SK-N-SH (cell line): ENCODE measurements around the gene PRDX1. TPM values are rescaled to one million over a fixed set of nuclear protein-coding genes. Genes with fewer than 3 reads are reported as not detected.

ENCODE experiments used
- CTCF ChIA-PET: fragments of 300-600, 350-600 bp; formaldehyde crosslinking; extraction: SDS; loops from one replicate; lab custom pipeline; 2021; lab: Yijun Ruan, JAX
- POLR2A ChIA-PET: fragments of 350-600 bp; sonication (Branson Sonifier 250); formaldehyde crosslinking; extraction: SDS; loops from one replicate; lab custom pipeline; 2020; ENCODE audit warnings: antibody characterized with exemption, inconsistent platforms; lab: Yijun Ruan, JAX
- DNase-seq: peaks from one replicate; pipeline ENCODE4 v3.0.0; 2012
- H2AFZ ChIP-seq: fragments of 200-600 bp; sonication (generic); 2 replicates; pipeline ENCODE4 v1.8.1; 2016; ENCODE audit warnings: antibody characterized with exemption, mild to moderate bottlenecking, low read depth
- H3F3A ChIP-seq: fragments of 200-600 bp; sonication (generic); replicated peaks from 2 replicates; pipeline ENCODE3; 2016; ENCODE audit warnings: antibody characterized with exemption, mild to moderate bottlenecking; ENCODE audit not compliant: insufficient read depth
- H3K27ac ChIP-seq, 2 experiments: fragments of 200-500 bp in 1 of 2; fragments of 200-600 bp in 1 of 2; sonication (Bioruptor generic) in 1 of 2; sonication (generic), shearing (Covaris generic) in 1 of 2; 2 replicates each; pipeline versions ENCODE4 v1.5.1 to v1.6.1; 2014 to 2016; ENCODE audit warnings: low read depth in 2 of 2, inconsistent platforms in 1 of 2, low read length in 1 of 2, mild to moderate bottlenecking in 1 of 2, mixed read lengths in 1 of 2
- H3K27me3 ChIP-seq: fragments of 200-600 bp; sonication (generic), shearing (Covaris generic); 2 replicates; pipeline ENCODE4 v1.6.1; 2016; ENCODE audit warnings: mixed run types; ENCODE audit not compliant: insufficient read depth
- H3K36me3 ChIP-seq, 2 experiments: fragments of 200-500 bp in 1 of 2; fragments of 200-600 bp in 1 of 2; sonication (Bioruptor generic) in 1 of 2; sonication (generic) in 1 of 2; replicated peaks in 1 of 2; 2 replicates each; pipeline versions ENCODE3 to v1.5.1; 2014 to 2016; ENCODE audit warnings: low read length in 1 of 2, mild to moderate bottlenecking in 1 of 2; ENCODE audit not compliant: insufficient read depth in 2 of 2, control insufficient read depth in 1 of 2
- H3K4me1 ChIP-seq, 2 experiments: fragments of 200-500 bp in 1 of 2; fragments of 200-600 bp in 1 of 2; sonication (Bioruptor generic) in 1 of 2; sonication (generic), shearing (Covaris generic) in 1 of 2; 2 replicates each; pipeline versions ENCODE4 v1.5.1 to v1.6.1; 2014 to 2016; ENCODE audit warnings: low read depth in 1 of 2, low read length in 1 of 2, mixed run types in 1 of 2; ENCODE audit not compliant: insufficient read depth in 2 of 2, control insufficient read depth in 1 of 2
- H3K4me2 ChIP-seq: fragments of 200-600 bp; sonication (generic), shearing (Covaris generic); 2 replicates; pipeline ENCODE4 v1.6.1; 2017; ENCODE audit warnings: mixed run types
- H3K4me3 ChIP-seq, 2 experiments: fragments of 200-500 bp in 1 of 2; fragments of 200-600 bp in 1 of 2; sonication (Bioruptor generic) in 1 of 2; sonication (generic), shearing (Covaris generic) in 1 of 2; 2 replicates each; pipeline versions ENCODE4 v1.5.1 to v1.8.1; 2014 to 2016; ENCODE audit warnings: low read depth in 2 of 2, inconsistent platforms in 1 of 2, low read length in 1 of 2, mild to moderate bottlenecking in 1 of 2, mixed read lengths in 1 of 2, moderate library complexity in 1 of 2
- H3K79me2 ChIP-seq: fragments of 200-600 bp; sonication (generic); 2 replicates; pipeline ENCODE4 v1.8.1; 2017; ENCODE audit warnings: mild to moderate bottlenecking; ENCODE audit not compliant: insufficient read depth
- H3K9ac ChIP-seq: fragments of 200-600 bp; sonication (generic); 2 replicates; pipeline ENCODE4 v1.6.1; 2017; ENCODE audit warnings: mixed run types
- H3K9me2 ChIP-seq: fragments of 200-600 bp; sonication (generic); 2 replicates; pipeline ENCODE4 v1.6.1; 2017; ENCODE audit warnings: mixed run types
- H3K9me3 ChIP-seq: fragments of 200-600 bp; sonication (generic); 2 replicates; pipeline ENCODE4 v1.6.1; 2017; ENCODE audit warnings: mixed run types, mild to moderate bottlenecking, moderate library complexity
- H4K20me1 ChIP-seq: fragments of 200-600 bp; sonication (generic); 2 replicates; pipeline ENCODE4 v1.6.1; 2017; ENCODE audit warnings: mild to moderate bottlenecking, mixed run types; ENCODE audit not compliant: insufficient read depth
- EP300 ChIP-seq, 2 experiments: IDR thresholded peaks; 2 replicates each; pipeline versions ENCODE4 v1.4.0 to v1.6.1; 2012; ENCODE audit warnings: borderline replicate concordance in 1 of 2, low read depth in 1 of 2, low read length in 1 of 2
- FOSL2 ChIP-seq: IDR thresholded peaks from 2 replicates; pipeline ENCODE4 v1.4.0; 2012; ENCODE audit warnings: low read depth, mild to moderate bottlenecking, moderate library complexity, borderline replicate concordance
- FOXM1 ChIP-seq: IDR thresholded peaks from 2 replicates; pipeline ENCODE4 v1.4.0; 2012; ENCODE audit warnings: low read depth, mild to moderate bottlenecking
- MAX ChIP-seq: IDR thresholded peaks from 2 replicates; pipeline ENCODE4 v1.4.0; 2012; ENCODE audit warnings: low read depth
- MXI1 ChIP-seq: IDR thresholded peaks from 2 replicates; pipeline ENCODE4 v1.6.1; 2012; ENCODE audit warnings: mild to moderate bottlenecking, low read depth, low read length, improper control_type of control experiment
- RAD21 ChIP-seq: IDR thresholded peaks from 2 replicates; pipeline ENCODE4 v1.6.1; 2012; ENCODE audit warnings: mild to moderate bottlenecking, low read length
- RXRA ChIP-seq: IDR thresholded peaks from 2 replicates; pipeline ENCODE4 v1.4.0; 2012; ENCODE audit warnings: low read depth, mild to moderate bottlenecking, borderline replicate concordance
- SIN3A ChIP-seq: IDR thresholded peaks from 2 replicates; pipeline ENCODE4 v1.6.1; 2012; ENCODE audit warnings: low read depth, mild to moderate bottlenecking, low read length, moderate library complexity, borderline replicate concordance
- SMC3 ChIP-seq: IDR thresholded peaks from 2 replicates; pipeline ENCODE4 v1.6.1; 2012; ENCODE audit warnings: low read depth, low read length, improper control_type of control experiment
- TAF1 ChIP-seq: IDR thresholded peaks from 2 replicates; pipeline ENCODE4 v1.6.1; 2012; ENCODE audit warnings: low read depth, mild to moderate bottlenecking, low read length, moderate library complexity, borderline replicate concordance
- TCF12 ChIP-seq: IDR thresholded peaks from 2 replicates; pipeline ENCODE4 v1.4.0; 2012
- USF1 ChIP-seq: IDR thresholded peaks from 2 replicates; pipeline ENCODE4 v1.4.0; 2012; ENCODE audit warnings: low read depth, borderline replicate concordance
- YY1 ChIP-seq: IDR thresholded peaks from 2 replicates; pipeline ENCODE4 v1.4.0; 2012; ENCODE audit warnings: low read depth, mild to moderate bottlenecking
- WGBS: methylation state at CpG from one replicate; pipeline ENCODE4 v1.1.6; 2017; ENCODE audit warnings: low lambda C conversion rate; 5-methylcytosine and 5-hydroxymethylcytosine counted together
- polyA plus RNA-seq, 3 experiments: library from polyadenylated mRNA; depleted of rRNA; stranded (reverse); fragments of >200 nt; gene quantifications; 2 replicates each; pipeline ENCODE4 v1.2.3, GENCODE V29; 2012
- TF ChIP-seq, protein P1 (sequence below): fragments of 200-600 bp; sonication (generic); IDR thresholded peaks from 2 replicates; pipeline ENCODE4 v1.6.1; 2017; ENCODE audit warnings: antibody characterized with exemption, mild to moderate bottlenecking, moderate library complexity

Gene PRDX1
- polyA plus RNA-seq, 1 of the 3 experiments (the other 2 are of a cell fraction), result 467 TPM

- no peaks in the 10 kb centered on the region for H3K27me3 ChIP-seq
- H3K4me3 ChIP-seq, result no peak overlapping the region
- WGBS, result 100% methylated on average over 1 of the region's 1 CpG
- H4K20me1 ChIP-seq, result peaks cover 21% of the 10 kb centered on the region; the same call in 1 of the 2 replicates
- peaks cover 38% of the 10 kb centered on the region for H3K79me2 ChIP-seq
- H3K9me3 ChIP-seq, result no peaks in the 10 kb centered on the region
- no peak overlapping the region for H3K27ac ChIP-seq
- H3K9me2 ChIP-seq, result no peaks in the 10 kb centered on the region
- no peak overlapping the region for H3K4me2 ChIP-seq
- CTCF ChIA-PET, result interaction anchor here (0.7 to 8.4 kb wide), 36 partner anchors 9 to 711 kb away, joined by 3 to 164 read pairs (median 4); partner anchors contain the start of genes AKR1A1, CCDC163, MMACHC and MUTYH
- no peaks in the 10 kb centered on the region for H3K4me1 ChIP-seq
- H3K36me3 ChIP-seq, result peaks cover 75 to 76% of the 10 kb centered on the region in 2 experiments
- peak; percentile 66 for DNase-seq
- POLR2A ChIA-PET, result interaction anchor here (0.6 to 3.2 kb wide), 5 partner anchors 9 to 70 kb away, joined by 3 to 29 read pairs (median 3); partner anchors contain the start of genes AKR1A1 and PRDX1
- TF ChIP-seq RAD21 (peak; percentile 75), TCF12 (peak; percentile 31; the same call in 1 of the 2 replicates), SIN3A (peak; percentile 95), MXI1 (peak; percentile 95), FOXM1 (no peak), MAX (peak; percentile 73; the same call in 1 of the 2 replicates), TAF1 (no peak), SMC3 (peak; percentile 82), YY1 (no peak)
- TF ChIP-seq, protein P1, sequence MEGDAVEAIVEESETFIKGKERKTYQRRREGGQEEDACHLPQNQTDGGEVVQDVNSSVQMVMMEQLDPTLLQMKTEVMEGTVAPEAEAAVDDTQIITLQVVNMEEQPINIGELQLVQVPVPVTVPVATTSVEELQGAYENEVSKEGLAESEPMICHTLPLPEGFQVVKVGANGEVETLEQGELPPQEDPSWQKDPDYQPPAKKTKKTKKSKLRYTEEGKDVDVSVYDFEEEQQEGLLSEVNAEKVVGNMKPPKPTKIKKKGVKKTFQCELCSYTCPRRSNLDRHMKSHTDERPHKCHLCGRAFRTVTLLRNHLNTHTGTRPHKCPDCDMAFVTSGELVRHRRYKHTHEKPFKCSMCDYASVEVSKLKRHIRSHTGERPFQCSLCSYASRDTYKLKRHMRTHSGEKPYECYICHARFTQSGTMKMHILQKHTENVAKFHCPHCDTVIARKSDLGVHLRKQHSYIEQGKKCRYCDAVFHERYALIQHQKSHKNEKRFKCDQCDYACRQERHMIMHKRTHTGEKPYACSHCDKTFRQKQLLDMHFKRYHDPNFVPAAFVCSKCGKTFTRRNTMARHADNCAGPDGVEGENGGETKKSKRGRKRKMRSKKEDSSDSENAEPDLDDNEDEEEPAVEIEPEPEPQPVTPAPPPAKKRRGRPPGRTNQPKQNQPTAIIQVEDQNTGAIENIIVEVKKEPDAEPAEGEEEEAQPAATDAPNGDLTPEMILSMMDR, result peak; percentile 79
- H3F3A ChIP-seq, result peaks cover 31% of the 10 kb centered on the region
- H2AFZ ChIP-seq, result no peak overlapping the region
- H3K9ac ChIP-seq, result no peak overlapping the region
Measured at GRCh38 chr1:45512641-45513054, 9.0 kb downstream of the PRDX1 start.

DNA sequence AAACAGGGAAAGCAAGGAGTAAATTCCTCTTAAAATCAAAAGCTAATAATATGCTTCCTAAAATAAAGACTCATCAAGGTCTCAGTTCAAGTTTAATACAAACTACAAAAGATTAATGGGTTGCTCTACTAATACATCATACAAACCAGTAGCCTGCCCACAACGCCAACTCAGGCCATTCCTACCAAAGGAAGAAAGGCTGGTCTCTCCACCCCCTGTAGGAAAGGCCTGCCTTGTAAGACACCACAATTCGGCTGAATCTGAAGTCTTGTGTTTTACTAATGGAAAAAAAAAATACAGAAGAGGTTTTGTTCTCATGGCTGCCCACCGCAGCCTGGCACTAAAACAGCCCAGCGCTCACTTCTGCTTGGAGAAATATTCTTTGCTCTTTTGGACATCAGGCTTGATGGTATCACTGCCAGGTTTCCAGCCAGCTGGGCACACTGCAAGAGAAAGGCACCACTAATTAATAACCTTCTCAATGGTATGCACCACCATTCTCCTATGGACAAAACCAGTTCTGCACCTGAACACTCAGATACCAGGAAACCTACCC, 10.6 kb downstream of the PRDX1 start:
- Histone ChIP-seq H3K36me3 (peaks cover 62 to 63% of the 10 kb centered on the region in 2 experiments), H3K4me3 (no peak overlapping the region), H3K27ac (no peak overlapping the region), H3K79me2 (peaks cover 22% of the 10 kb centered on the region), H3F3A (peaks cover 31% of the 10 kb centered on the region), H3K4me2 (no peak overlapping the region), H4K20me1 (peaks cover 9% of the 10 kb centered on the region; the same call in 1 of the 2 replicates), H3K4me1 (no peaks in the 10 kb centered on the region)
- 95% methylated on average over 4 of the region's 4 CpGs for WGBS
- CTCF ChIA-PET, result interaction anchor here (1.2 to 8.4 kb wide), 7 partner anchors 11 to 63 kb away, joined by 3 to 164 read pairs (median 17); partner anchors contain the start of genes AKR1A1, CCDC163, MMACHC and TESK2
- DNase-seq, result no peak
- TF ChIP-seq USF1 (no peak), SMC3 (no peak), FOSL2 (no peak), EP300 (IDR thresholded peaks at IDR 0.05; ENCODE audit: borderline replicate concordance in 1 of 2, low read depth in 1 of 2, low read length in 1 of 2) (no peak), RXRA (no peak)
- TF ChIP-seq, all 33 proteins: peak for 0
- no peak overlapping the region for H3K9ac ChIP-seq
- no peak overlapping the region for H2AFZ ChIP-seq
- POLR2A ChIA-PET, result interaction anchor here (0.9 to 3.2 kb wide), 3 partner anchors 10 to 72 kb away, joined by 3 to 29 read pairs (median 3); partner anchors contain the start of gene PRDX1
- no peaks in the 10 kb centered on the region for H3K9me2 ChIP-seq
- no peaks in the 10 kb centered on the region for H3K27me3 ChIP-seq
- H3K9me3 ChIP-seq, result no peaks in the 10 kb centered on the region
